DMS153 treated with DMSO at 0.1 percent for 48 hours (cell line): ENCODE data around the gene GAP43.
A peak's percentile ranks its signal among the peaks of the same experiment; 100 is the strongest.

ENCODE experiments used
- DNase-seq: peaks from one replicate; lab custom pipeline; 2025; ENCODE audit not compliant: unreplicated experiment; lab: John Stamatoyannopoulos, UW

GAP43 gene, protein sequence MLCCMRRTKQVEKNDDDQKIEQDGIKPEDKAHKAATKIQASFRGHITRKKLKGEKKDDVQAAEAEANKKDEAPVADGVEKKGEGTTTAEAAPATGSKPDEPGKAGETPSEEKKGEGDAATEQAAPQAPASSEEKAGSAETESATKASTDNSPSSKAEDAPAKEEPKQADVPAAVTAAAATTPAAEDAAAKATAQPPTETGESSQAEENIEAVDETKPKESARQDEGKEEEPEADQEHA

DNA sequence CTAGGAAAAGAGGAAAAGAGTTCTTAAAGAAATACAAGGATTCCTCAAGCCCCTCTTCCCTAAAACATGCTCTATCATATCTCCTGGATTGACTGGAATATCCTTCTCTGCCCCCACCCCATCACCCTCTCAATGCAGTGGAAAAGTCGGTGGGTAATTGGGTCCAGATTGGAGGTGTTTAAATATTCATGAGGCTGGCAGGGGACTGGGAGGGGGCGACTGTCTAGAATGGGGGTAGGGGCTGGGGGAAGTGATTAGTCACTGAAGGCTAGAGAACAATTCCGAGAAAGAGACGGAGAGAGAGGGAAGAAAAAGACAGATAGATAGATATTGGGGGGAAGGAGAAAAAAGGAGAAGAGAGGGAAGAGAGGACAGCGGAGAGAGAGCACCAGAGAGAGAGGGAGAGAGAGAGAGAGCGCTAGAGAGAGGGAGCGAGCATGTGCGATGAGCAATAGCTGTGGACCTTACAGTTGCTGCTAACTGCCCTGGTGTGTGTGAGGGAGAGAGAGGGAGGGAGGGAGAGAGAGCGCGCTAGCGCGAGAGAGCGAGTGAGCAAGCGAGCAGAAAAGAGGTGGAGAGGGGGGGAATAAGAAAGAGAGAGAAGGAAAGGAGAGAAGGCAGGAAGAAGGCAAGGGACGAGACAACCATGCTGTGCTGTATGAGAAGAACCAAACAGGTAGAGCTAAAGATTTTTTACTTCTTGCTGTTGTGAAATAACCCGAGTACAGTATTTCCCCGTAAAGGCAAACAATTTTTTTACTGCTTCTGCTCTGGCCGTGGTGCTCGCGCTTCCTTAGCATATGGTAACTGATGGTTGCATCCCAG is at the start of gene GAP43:
Gene GAP43 (plus strand): TSS at position 467 of the 825 bp plus-strand sequence. CDS start 180 bp downstream, at position 647.
- peak; percentile 66 for DNase-seq

DNA sequence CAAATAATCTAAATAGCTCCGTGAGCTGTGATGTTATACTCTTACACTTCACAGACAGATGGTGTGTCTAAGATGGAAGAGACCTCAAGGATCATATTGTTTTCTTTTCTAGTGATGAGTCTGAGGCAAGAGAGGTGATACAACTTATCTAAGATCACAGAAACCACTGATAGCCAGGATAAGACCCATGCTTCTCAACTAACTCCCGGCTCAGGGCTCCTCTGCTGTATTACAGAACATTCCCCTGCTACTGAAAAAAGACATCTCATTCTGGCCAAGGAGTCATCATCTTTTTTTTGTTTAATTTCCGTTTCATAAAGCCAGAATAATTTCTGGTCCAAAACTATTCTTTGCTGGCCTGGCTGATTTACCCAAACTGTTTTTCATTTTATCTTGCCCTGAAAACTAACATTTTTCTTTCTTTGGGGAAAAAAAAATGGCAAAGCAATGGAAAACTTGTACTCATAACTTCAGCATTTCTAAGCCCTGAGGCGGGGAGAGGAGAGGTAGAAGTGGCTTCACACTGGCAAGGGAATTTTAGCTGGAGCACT is 46.9 kb upstream of the GAP43 start:
- DNase-seq: no peak

DNA sequence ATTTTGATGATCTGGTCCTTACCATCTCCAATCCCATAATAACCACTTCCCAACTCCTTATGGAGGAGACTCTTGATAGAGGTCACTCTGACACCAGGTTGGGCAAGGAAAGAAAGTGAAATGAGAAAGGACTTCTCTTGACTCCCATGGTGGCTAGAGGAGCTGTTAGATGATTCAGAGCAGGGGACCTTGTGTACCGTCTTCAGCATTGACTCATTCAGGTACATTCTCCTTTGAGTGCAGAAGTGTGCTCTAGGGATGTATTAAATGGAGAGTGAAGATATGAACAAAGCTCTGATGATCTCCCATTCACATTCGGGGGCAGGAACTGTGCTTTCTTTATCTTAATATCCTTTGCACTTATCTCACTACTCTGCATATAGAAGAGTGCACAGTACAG is 46.3 kb upstream of the GAP43 start:
- no peak for DNase-seq

DNA sequence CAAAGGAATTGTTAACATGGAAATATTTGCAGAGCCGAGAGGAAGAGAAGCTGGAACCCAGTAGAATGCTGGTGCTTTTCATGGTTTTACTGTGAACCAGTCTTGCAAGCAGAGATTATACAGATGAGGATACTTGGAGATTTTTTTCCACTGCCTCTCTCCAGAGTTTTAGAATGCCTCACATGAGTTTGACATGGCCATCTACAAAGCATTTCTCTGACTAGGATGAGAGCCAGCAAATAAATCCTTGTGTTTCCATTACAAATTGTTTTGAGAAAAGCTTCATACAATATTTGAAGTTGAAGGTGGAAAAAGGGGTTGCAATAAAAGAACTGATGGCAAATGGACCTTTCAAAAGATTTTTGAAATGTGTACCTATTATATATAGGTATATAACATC is 45.0 kb upstream of the GAP43 start:
- no peak for DNase-seq

DNA sequence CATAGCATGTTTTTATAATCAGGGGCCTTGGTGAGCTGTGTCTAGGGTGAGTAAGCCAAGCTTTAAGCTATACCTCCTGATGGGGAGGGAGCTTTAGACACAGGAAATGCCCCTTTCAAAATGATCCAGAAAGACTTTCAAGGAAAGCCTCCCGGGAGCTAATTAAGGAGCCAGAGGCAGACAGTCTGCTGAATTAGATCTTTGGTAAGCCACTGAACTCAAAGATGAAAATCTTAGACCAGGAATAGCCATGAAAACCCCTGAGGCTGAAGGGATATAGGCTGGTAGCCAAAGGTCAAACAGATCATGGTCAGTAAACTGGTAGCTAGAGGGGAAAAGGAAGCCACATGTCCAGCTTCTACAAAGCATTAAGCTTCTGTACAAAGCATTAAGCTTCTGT is 42.7 kb upstream of the GAP43 start:
- no peak for DNase-seq

DNA sequence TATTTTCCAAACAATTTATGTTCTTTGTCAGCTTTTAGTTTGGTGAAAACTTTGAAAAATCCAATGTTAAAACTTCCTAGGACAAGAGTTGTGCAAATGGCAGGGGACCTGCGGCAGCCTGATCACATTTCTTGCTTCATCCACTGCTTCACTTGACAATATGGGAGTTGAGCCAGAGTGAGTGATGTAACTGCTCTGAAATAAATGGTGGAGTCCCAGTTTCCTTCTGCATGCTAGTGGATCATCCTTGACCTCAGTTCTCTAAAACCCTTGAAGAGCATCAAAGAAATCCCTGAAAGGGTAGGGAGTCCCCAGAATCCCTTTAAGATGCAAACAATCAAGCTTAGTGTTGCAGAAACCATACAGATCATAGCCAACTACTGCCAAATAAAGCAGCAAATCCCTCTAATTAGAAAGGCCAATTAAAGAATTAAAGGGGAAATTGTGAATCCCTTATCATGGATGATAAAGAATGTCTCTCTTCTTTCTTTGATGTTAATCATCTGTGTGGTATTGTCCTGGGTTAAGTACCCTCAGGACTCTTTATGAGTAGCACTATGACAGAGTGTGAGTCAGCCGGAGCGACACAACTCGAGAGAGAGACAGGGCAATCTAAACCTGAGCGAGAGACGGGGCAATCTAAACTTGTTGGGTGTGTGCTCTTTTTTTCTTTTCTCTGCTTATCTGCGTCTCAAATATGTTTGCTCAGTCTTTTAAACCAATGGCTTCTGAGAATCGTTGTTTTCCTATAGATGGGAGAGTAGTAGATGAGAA is 41.8 kb upstream of the GAP43 start:
- no peak for DNase-seq

DNA sequence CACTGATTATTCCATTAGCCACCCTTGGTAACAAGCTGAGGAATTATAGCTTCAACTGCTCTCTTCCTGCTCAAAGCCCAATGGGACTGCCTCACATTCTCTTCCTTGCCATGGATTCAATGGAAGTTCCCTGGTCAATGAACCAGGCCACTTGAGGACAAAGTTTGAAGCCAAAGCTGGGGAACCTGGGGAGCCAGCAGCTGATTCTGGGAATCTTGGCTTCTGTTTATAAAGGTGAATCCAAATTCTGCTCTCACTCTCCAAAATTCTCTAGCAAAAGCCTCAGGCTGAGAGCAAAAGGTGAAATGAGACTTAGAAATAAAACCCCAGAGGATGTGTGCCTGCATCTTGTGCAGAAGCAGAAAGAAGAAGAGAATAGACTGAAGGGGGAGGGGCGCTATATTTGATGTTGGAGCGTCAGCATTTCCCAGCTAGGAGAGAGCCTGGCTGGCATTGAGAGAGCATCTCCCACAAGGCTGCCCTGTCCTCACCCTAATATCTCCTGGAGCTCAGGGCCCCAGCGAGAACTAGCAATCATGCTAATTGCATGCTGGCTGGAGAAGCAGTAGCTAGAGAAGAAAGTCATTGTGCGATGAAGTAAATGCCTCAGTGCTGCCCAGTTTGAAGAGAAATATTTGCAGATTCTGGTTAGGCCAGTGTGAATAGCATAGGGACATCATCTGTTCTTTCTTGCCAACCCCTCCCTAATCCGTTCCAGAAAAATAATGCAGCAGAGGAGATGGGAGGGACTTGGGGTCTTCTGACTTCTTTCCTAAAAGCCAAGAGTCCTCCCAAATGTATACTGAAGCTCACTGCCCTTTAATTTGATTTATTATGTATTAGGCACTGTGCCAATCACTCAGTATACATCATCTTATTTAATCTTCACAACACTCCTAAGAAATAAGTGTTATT is 34.9 kb upstream of the GAP43 start:
- DNase-seq: no peak

DNA sequence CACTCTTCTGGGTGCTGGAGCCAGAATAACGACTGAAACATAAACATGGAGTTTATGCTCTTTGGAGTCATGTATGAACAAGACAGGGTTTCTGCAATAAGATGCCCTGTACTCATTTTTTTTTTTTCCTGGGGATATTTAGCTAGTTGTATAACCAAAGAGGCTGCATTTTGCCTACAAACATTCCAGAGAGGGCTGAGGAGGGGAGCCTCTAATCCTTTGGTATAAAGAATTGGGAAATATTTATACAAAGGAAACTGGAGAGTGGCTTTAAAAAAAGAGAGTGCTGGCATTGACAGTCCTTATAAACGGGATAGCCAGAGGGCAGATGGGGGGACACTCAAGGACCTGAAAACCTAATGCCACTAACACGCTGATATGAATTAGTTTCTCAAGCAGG is 32.4 kb upstream of the GAP43 start:
- DNase-seq: no peak

DNA sequence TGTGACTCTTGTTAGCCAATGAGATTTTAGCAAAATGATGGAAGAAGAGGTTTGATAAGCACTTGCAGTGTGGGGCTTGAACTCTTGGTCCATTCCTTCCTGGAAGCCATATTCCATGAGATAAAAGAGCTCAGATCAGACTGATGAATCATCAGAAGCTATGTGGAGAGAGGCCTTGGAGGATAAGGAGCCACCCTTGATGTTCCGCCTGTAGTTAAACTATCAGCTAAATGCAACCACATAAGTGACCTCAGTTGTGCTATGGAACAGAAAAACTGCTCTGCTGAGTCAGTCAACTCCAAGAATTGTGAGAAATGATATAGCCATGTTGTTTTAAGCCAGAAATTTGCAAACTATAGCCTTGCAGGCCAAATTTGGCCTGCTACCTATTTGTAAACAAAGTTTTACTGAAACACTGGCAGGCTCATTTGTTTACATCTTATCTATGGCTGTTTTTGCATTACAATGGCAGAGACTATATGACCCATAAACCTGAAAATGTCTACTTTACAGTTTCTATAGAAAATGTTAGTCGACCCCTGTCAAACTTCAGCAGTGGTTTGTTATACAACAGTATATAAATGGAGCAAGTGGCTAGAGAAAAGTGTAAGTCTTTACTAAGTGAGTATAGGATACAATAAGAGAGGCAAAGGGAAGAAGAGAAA is 27.6 kb upstream of the GAP43 start:
- no peak for DNase-seq

DNA sequence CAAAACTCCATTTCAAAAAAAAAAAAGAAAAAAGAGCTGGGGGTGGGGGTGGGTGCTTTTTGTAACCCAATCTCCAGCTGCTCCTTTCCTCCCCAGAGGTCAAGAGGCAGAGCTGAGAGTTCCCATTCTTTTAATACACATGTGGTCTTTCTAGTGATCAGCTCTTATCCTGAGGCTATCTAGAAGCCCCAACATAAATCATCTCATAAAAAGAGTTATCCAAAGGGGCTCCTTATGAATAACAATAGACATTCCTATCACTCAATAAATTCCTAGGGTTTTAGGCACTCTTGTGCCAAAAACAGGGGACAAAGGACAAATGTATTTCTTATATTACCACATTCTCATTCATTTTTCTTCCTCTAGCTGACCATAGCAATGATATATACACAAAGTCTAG is 25.1 kb upstream of the GAP43 start:
- no peak for DNase-seq

DNA sequence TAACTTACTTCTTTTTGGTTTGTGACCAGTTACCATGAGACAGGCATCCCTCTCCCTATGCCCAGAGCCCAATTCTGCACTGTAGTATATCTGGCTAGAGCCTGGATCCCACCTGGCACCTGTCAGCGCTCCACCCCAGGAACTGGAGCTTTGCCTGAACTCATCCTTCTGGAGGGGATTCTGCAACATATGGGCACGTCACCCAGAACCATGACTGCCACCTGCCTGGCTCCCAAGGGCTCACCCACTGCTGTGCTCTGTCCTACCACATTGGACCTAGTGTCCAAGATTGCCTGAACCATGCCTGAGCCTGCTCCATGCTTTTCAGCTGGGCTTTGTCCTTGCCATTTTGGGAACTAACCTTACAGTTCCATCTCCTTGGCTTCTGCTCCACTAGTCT is 21.1 kb upstream of the GAP43 start:
- no peak for DNase-seq

DNA sequence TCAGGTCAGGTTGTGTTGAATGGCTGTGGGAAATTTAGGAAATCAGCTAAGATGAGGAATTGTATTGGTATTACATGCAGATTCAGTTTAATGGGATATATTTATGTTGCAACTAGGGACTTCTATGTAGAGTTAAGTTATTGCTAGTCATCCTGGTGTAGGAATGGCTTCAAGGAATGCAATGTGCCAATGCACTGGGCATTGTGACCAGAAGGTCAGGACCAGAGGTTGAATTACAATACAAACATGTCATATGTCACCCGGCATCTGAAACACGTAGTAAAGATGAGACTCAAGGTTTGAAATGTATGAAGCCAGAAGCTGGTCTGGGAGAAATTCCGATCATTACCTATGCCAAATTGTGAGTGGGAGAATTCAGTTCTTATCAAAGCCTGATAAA is 11.7 kb upstream of the GAP43 start:
- no peak for DNase-seq

DNA sequence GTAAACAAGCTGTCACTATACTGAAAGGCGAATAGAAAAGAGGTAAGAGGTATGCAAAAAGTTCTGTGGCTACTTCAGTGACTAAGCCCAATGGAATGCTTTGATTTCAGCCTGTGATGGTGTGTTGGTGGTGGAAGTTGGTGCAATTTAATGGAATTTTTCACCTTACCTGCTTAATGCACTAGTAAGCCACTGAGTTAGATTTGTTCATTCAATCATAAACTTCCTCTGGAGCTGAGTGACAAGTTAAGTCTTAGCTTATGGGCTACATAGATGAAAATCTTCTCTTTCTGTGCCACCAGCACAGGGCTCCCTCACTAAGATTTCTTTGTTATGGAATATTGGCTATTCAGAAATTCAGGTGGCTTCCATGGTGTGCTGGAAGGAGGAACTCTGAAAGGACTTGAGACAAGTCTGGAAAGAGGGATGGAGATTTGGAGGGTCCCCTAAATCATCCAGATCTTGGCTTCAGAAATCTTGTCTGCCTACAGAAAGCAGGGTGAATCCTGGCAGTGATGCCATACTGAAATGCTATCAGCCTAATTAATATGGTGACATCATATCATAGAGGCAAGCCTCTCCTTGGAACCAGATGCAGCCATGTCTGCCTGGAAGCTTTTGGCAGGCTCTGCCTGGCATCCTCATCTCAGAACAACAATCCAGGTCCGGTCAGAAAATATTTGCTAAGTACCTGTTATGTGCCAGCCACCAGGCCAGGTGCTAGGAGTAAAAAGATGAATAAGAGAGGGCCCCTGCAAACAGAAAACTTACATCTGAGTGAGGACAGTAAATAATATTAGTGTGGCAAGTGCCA is 8.1 kb upstream of the GAP43 start:
- DNase-seq: no peak

DNA sequence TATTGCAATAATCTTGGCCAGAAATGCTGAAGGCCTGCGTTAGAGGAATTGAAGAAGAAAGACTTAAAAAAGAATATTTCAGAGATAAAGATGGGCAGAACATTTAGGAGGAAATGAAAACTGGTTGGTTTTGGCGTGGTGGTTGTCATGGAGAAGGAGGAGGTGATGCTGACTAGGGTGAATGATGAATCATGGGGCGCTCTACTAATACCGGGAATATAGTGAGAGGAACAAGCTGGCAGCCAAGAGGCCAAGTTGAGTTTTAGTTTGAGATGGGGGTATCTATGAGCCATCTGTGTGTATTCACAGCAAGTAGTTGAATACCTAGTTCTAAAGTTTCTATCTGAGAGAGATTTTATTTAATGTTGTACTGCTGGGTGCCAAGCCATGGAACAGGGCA is 6.8 kb upstream of the GAP43 start:
- DNase-seq: no peak

DNA sequence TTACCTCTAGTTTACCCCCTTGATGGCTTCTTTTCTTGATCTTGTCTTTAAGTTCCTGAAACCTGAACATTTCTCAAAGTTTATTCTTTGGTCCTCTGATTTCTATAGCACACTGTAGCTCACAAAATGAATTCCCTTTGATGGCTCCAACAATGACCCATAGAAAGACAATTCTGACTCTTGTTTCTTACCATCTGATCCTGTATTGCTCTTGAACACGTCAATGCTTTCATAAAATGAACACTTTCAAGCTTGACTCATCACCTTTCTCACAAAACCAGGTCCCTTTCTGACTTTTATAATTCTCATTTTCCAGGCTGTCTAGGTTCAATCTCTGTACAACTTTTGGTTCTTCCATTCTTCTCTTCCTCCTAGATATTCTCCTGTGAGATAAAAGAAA is 5.7 kb upstream of the GAP43 start:
- DNase-seq: no peak

DNA sequence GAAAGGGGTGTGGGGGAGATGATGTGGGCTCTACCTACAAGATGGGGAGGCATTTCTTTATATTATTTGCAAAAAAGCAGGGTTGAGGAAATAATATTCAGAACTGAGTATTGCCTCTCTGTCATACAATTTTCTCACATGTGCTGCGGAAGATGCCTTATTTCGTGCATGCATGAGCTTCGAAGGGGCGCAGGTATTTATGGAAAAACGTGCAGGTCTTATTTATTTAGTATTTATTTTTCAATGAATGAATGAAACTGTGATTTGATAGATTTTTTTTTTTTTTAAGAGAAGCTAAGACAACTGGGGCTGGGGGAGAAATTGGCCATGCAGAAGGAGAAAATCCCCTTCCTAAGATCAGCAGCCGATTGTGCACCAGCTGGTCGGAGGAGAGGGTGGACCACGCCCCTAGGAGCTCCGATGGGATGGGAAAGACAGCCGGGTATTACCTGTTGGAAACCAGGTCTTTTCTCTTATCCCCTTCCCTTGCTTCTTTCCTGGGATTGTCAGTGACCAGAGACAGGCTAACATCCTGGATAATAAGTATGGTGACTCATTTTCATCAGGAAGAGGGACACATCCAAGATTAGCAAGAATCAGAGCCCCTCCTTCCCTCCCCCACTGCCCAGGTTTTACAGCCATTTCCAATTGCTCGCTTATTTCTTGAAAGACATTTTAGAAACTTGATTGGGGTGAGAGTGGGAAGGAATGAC is 875 bp downstream of the GAP43 start:
- DNase-seq: no peak

DNA sequence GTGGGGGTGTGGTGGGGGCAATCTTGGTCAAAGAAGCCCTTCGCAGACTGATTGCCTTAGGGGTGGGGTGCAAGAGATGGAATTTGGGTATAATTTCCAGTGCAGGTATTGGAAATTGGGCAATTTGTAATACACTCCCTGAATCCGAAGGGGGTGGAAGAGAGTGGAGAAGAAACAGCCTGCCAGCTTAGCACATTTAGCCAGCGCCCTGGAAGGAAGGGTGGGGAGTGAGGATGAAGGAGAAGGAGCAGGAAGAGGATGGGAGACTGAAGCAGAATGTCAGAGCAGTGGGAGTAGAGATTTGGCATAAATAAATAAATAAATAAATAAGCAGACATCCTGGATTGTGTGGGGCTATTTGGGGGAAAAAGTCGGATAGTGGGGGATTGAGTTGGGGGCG is 1.6 kb downstream of the GAP43 start:
- DNase-seq: no peak

DNA sequence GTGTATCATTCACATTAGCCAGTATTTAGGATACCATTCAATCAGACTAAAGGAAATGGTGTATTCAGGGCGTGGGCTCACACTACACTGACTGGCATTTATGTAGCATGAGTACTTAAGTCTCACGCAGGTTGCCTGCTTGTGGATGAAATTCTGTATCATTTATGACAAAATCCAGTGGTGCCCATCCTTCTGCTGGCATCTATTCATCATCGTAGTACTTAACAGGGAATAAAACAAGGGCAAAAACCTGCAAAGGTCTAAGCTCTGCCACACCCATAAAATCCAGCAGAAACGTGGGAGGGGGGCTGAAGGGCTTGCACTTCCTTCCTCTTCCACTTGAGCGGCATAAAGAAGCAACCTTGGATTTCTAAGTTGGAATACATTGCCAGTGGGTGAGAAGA is 2.7 kb downstream of the GAP43 start:
- DNase-seq: peak; percentile 39

DNA sequence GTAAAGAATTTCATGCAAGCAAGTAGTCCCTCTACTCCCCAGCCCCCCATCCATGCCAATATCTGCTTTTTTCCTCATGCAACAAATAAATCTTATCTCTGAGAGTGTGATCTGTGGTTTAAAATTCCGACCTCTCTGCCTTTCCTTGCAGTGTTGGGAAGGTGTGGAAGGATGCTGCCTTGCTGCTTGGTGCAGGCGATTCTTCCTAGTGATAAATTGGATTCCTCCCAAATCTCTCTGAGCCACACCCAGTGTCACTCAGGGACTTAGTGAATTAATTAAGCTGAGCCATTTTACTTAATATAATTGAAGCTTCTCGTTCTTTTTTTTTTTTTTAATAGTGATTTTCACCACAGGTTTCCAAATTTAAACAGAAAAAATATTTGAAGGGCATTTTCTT is 3.4 kb downstream of the GAP43 start:
- no peak for DNase-seq
